Muscle layer of colon (tissue), 2 donors: Measurements from ENCODE around the gene TNS3.

Experiments
- H3K27ac ChIP-seq: one replicate; pipeline ENCODE4 v1.7.0; 2013; ENCODE audit warnings: low read depth, mild to moderate bottlenecking, low read length, moderate library complexity
- H3K27me3 ChIP-seq, 2 donors: one replicate each; pipeline ENCODE4 v1.7.0; 2013; ENCODE audit warnings: low read length in 2 of 2, mild to moderate bottlenecking in 2 of 2; ENCODE audit not compliant: insufficient read depth in 2 of 2, control insufficient read depth in 1 of 2
- H3K36me3 ChIP-seq: one replicate; pipeline ENCODE4 v1.7.0; 2013; ENCODE audit warnings: mild to moderate bottlenecking, low read length; ENCODE audit not compliant: insufficient read depth
- H3K4me1 ChIP-seq: one replicate; pipeline ENCODE4 v1.7.0; 2013; ENCODE audit warnings: mild to moderate bottlenecking, low read length; ENCODE audit not compliant: insufficient read depth
- H3K4me3 ChIP-seq, 2 donors: one replicate each; pipeline ENCODE4 v1.7.0; 2013; ENCODE audit warnings: low read length in 2 of 2, low read depth in 1 of 2, mild to moderate bottlenecking in 1 of 2, moderate library complexity in 1 of 2
- H3K9ac ChIP-seq: one replicate; pipeline ENCODE4 v1.7.0; 2013; ENCODE audit warnings: low read length
- H3K9me3 ChIP-seq: one replicate; pipeline ENCODE4 v1.7.0; 2013; ENCODE audit warnings: mild to moderate bottlenecking, low read length
- donor health status: abdominal sarcoma.
- donor health status: Adenocarcinoma of cecum.

The TNS3 gene

DNA sequence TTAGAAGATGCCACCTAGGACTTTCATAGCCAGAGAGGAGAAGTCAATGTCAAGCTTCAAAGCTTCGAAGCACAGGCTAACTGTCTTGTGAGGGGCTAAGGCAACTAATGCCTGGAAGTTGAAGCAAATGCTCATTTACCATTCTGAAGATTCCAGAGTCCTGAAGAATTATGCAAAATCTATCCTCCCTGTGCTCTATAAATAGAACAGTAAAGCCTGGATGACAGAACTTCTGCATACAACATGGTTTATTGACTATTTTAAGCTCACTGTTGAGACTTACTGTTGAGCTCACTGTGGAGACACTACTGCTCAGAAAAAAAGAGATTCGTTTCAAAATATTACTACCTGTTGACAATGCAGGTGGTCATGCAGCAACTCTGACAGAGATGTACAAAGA is 28.6 kb downstream of the TNS3 start:
- Histone ChIP-seq H3K27ac (no peak overlapping the region), H3K4me1 (peaks cover 20% of the 10 kb centered on the region), H3K9ac (no peak overlapping the region)

DNA sequence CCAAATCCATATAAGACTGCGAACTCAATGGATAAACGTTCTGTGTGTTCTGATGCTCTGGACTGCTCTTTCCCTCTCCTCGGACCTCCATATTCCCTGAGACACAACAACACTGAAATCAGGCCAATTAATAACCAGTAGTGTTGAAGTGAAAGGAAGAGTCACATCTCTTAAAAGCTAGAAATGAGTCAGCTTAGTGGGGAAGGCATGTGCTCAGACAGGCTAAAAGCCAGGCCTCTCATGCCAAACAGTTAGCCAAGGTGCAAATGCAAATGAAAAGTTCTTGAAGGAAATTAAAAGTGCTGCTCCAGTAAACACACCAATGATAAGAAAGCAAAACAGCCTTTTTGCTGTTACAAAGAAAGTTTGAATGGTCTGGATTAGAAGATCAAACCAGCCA is 29.3 kb downstream of the TNS3 start:
- no peaks in the 10 kb centered on the region for H3K9me3 ChIP-seq
- no peak overlapping the region for H3K9ac ChIP-seq
- H3K27me3 ChIP-seq: no peaks in the 10 kb centered on the region
- no peak overlapping the region for H3K4me3 ChIP-seq
- peaks cover 14% of the 10 kb centered on the region for H3K4me1 ChIP-seq
- no peak overlapping the region for H3K27ac ChIP-seq
- no peaks in the 10 kb centered on the region for H3K36me3 ChIP-seq

More for the DNA sequence above, 28.6 kb downstream of the TNS3 start:
- Histone ChIP-seq H3K9me3 (no peaks in the 10 kb centered on the region), H3K27me3 (no peaks in the 10 kb centered on the region), H3K36me3 (no peaks in the 10 kb centered on the region), H3K4me3 (no peak overlapping the region)

DNA sequence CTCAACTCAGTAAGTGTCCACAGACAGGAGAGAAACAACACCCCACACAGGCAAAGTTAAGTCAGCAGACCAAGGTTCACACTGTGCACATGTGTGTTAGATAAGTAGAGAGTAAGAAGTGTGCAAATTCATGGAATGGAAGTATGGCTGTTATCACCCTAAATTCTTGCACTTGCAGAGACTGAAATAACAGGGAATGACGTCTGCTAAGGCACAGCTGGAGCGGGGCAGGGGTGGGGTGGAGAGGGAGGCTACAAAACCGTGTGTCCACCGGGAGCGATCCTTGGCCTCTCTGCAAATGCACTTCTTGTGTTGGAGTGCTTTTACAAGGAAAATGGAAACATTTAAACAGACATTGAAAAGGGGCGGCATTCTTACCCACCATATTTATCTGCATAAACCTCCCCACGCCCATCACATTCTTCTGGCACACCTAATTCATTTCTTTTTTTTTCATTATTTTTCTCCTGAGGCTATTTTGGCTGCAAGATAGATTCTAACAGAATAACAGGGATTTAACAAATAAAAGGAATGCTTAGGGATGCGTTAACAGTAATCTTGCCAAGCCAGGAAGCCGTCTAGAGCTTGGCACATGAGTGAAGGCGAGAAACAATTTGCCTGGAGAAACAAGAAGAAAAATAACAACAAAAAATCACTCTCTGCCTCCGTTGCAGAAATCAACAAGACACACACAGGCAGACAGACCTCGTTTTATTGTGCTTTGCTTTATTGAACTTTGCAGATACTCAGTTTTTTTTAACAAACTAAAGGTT is 30.1 kb downstream of the TNS3 start:
- Histone ChIP-seq H3K9me3 (no peaks in the 10 kb centered on the region), H3K36me3 (no peaks in the 10 kb centered on the region), H3K27me3 (no peaks in the 10 kb centered on the region), H3K27ac (no peak overlapping the region), H3K4me1 (peaks cover 10% of the 10 kb centered on the region), H3K9ac (no peak overlapping the region), H3K4me3 (no peak overlapping the region)

DNA sequence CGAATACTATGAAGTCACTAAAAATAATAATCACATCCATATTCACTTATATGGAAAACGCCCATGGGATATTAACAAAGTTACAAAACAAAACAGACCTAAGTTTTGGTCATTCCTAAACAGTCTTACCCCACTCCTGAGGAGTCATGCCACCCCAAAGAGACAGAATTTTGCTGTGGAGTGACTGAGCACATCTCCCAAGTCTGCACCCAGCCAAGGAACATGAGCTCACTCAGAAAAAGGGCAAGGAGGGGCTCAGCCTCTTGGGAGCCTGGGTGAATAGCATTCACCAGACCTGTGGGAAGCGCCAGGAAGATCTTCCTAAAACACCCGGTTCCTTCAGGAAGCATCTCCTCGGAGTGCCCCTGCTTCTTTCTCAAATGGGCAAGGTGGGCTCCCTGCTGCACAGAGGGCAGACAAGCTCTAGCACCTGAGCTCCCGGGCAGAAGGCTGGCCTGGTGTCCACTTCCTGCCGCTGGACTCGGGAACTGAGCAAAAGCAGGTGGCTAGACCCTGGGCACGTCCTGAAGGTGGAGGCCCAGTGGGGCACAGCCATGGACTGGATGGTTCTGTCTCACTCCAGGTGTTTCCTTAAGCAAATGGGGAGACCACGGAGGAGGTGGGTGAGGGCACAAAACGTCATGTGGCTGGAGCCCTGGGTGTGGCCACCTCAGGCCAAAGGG is 31.0 kb downstream of the TNS3 start:
- Histone ChIP-seq H3K27ac (no peak overlapping the region), H3K4me1 (peaks cover 10% of the 10 kb centered on the region), H3K36me3 (no peaks in the 10 kb centered on the region)

DNA sequence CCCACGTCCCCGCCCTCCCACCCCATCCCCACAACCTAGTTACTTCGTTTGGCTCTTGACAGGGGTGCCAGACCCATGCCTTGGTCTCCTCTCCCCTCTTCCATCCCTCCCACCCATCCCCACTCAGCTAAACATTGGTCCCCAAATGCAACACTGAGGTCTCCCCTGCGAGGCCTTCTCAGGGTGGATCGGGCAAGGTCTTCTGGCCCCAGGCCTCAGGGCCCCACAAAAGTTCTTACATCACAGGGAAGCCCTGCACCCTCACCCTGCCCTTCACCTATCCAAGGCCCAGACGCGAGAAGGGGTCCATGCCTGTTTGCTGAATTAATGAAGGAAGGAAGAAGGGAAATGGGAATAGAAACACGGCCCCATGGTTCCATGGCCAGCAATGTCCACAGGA is 32.0 kb downstream of the TNS3 start:
- H3K4me3 ChIP-seq: no peak overlapping the region
- no peaks in the 10 kb centered on the region for H3K27me3 ChIP-seq
- H3K36me3 ChIP-seq: no peaks in the 10 kb centered on the region
- peaks cover 10% of the 10 kb centered on the region for H3K4me1 ChIP-seq
- H3K27ac ChIP-seq: no peak overlapping the region
- H3K9me3 ChIP-seq: no peaks in the 10 kb centered on the region
- H3K9ac ChIP-seq: no peak overlapping the region

More for the DNA sequence above, 31.0 kb downstream of the TNS3 start:
- no peak overlapping the region for H3K9ac ChIP-seq
- no peak overlapping the region for H3K4me3 ChIP-seq
- no peaks in the 10 kb centered on the region for H3K9me3 ChIP-seq
- H3K27me3 ChIP-seq: no peaks in the 10 kb centered on the region

DNA sequence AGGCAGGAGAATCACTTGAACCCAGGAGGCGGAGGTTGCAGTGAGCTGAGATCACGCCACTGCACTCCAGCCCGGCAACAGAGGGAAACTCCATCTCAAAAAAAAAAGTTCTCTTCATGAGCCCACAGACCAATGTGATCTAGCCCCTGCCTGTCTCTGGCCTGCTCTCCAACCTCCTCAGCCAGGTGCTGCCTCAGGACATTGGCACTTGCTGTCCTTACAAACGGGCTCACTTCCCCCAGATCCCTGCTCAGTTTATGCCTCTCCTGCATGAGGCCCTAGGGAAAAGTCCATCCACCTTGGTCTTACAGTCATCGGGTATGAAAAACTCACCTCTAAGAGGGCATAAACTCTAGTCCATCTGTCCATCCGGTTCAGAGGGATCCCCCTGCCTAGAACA is 32.5 kb downstream of the TNS3 start:
- no peaks in the 10 kb centered on the region for H3K9me3 ChIP-seq
- no peaks in the 10 kb centered on the region for H3K36me3 ChIP-seq
- no peak overlapping the region for H3K27ac ChIP-seq
- peaks cover 10% of the 10 kb centered on the region for H3K4me1 ChIP-seq
- H3K27me3 ChIP-seq: no peaks in the 10 kb centered on the region
- no peak overlapping the region for H3K4me3 ChIP-seq
- H3K9ac ChIP-seq: no peak overlapping the region

DNA sequence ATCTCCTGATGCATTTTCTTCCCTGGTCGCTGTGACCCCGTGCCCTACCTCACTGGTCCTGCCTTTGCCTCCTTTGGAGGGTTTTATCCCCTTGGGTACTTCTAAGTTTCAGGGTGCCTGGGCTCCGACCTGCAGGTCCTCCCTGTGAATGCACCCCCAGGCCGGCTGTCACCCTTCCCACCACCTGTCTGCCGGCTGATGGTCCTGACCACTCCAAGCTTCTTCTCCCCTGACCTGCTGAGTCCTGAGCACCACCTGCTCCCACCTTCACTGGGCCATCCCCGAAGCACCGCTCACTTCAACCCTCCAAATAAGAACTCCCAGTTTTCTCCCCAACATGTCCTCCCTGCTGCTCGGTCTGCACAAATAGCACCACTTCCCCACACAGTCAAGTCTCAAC is 33.4 kb downstream of the TNS3 start:
- Histone ChIP-seq H3K4me1 (peaks cover 10% of the 10 kb centered on the region), H3K27me3 (no peaks in the 10 kb centered on the region), H3K27ac (no peak overlapping the region), H3K9ac (no peak overlapping the region), H3K9me3 (no peaks in the 10 kb centered on the region), H3K36me3 (no peaks in the 10 kb centered on the region), H3K4me3 (no peak overlapping the region)

DNA sequence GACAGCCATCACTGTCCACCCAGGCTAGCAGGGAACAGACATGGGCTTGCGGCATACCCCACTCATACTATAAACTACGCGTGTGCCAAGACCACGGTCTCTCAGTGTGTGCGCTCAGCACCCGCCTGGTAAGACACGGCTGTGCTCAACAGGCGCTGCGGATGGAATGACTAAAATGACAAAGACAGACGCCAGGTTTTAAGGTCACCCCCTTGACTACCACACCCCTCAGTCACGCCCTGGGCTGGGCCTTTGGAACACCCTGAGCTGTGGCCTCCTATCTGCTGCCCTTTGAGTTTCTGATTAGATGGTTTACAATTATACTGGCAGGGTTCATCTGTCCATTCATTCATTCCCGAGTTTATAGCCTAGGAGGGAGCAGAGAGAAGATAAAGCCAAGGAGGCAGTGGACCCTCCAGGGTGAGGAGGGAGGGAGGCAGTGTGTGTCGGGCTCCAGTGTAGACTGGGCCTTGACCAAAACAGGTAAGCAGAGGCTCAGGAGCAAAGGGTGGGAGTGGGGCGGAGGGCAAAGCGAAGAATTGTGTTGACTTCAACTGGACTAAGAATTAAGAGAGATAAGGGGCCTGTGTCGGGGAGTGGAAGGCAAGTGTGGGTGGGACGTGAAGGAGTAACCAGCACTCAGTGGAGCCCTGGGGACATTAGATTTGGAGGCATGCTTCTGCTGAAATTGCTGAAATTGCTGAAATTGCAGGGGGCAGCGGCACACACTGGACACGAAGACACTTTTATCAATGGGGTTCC is 35.0 kb downstream of the TNS3 start:
- no peak overlapping the region for H3K9ac ChIP-seq
- H3K27ac ChIP-seq: no peak overlapping the region
- no peaks in the 10 kb centered on the region for H3K27me3 ChIP-seq
- no peaks in the 10 kb centered on the region for H3K36me3 ChIP-seq
- H3K9me3 ChIP-seq: no peaks in the 10 kb centered on the region
- H3K4me3 ChIP-seq: no peak overlapping the region
- H3K4me1 ChIP-seq: peaks cover 10% of the 10 kb centered on the region

DNA sequence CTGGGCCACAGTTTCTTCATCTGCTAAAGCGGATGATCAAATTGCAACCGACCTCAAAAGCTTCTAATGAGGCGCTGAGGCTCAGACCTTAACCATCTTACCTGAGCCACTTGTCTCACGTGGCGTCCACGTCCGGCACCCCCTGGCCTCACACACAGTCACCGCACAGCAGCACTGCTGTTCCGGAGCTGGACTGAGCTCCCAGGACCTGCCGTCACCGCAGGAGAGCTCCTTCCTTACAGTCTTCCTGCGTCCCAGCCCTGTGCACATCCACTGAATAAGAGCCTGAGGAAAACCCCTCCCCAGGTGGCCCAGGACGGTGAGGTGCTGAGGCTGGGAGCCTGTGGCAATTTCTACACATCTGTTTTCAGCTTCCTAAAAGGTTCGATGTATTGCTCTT is 35.7 kb downstream of the TNS3 start:
- Histone ChIP-seq H3K4me3 (no peak overlapping the region), H3K27me3 (no peaks in the 10 kb centered on the region), H3K27ac (no peak overlapping the region), H3K9me3 (no peaks in the 10 kb centered on the region), H3K9ac (no peak overlapping the region), H3K36me3 (no peaks in the 10 kb centered on the region), H3K4me1 (peaks cover 5% of the 10 kb centered on the region)

DNA sequence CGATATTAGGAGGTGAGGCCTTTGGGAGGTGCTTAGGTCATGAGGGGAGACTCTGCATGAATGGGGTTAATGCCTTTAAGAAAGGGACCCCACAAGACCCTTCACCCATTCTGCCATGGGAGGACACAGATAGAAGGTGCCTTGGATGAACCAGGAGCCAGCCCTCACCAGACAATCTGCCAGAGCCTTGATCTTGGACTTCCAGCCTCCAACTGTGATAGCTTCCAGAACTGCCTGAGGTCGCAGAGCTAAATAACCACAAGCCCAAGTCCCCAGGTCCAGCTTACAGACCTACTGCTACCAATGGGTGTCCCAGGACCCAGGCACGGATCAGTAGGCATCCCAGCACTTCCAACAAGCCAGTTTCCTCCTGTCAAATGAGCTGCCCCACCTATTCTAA is 37.5 kb downstream of the TNS3 start:
- Histone ChIP-seq H3K4me3 (no peak overlapping the region), H3K27ac (no peak overlapping the region), H3K27me3 (no peaks in the 10 kb centered on the region), H3K4me1 (no peaks in the 10 kb centered on the region), H3K9me3 (no peaks in the 10 kb centered on the region), H3K36me3 (no peaks in the 10 kb centered on the region), H3K9ac (no peak overlapping the region)

DNA sequence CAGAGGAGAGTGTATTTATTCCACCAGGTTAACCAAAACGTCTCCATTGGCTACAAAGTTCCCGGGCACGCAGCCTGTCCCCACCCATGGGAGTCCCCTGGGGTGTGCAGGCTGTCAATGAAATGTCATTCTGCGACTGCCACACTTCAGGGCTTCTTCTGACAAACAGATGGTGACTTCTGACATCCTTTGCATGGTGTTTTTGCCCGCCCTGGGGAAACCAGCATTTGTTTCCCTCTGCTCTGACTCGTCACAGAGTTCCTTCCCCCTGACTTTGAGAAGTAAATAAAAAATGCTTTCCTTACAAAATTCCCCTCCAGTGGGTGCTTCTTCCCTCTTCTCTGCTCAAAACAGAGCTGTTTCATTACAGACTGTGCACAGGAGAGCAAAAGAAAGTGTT is 38.2 kb downstream of the TNS3 start:
- no peak overlapping the region for H3K9ac ChIP-seq
- H3K4me3 ChIP-seq: no peak overlapping the region
- H3K4me1 ChIP-seq: no peaks in the 10 kb centered on the region
- no peak overlapping the region for H3K27ac ChIP-seq
- H3K27me3 ChIP-seq: no peaks in the 10 kb centered on the region
- no peaks in the 10 kb centered on the region for H3K36me3 ChIP-seq
- no peaks in the 10 kb centered on the region for H3K9me3 ChIP-seq
